Middle frontal gyrus (tissue), 1 donor: ENCODE measurements around the gene PIK3R5.

ENCODE experiments used
- DNase-seq: peaks from one replicate; pipeline ENCODE4 v3.0.0-alpha.2; 2015; ENCODE audit warnings: low spot score; ENCODE audit errors: extremely low spot score

PIK3R5 gene

DNA sequence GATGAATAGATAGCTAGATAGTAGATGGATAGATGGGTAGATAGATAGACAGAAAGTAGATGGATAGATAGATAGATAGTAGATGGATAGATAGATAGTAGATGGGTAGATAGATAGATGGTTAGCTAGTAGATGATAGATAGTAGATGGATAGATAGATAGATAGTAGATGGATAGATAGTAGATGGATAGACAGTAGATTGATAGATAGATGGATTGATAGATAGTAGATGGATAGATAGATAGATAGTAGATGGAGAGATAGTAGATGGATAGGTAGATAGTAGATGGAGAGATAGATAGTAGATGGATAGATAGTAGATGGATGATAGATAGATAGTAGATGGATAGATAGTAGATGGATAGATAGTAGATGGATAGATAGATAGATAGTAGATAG is 40.4 kb downstream of the PIK3R5 start:
- no peak for DNase-seq

GRCh38 chr17:8924595-8924994 is 40.9 kb downstream of the PIK3R5 start:
- no peak for DNase-seq

DNA sequence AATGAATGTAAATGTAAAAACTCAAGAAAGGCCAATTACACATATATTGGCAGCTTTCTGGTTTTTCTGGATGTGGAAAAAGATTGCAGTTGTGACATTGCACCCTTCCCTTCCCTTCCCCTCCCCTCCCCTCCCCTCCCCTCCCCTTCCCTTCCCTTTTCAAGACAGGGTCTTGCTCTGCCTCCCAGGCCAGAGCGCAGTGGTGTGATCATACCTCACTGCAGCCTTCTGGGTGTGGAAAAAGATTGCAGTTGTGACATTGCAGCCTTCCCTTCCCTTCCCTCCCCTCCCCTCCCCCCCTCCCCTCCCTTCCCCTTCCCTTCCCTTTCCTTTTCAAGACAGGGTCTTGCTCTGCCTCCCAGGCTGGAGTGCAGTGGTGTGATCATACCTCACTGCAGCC is 41.7 kb downstream of the PIK3R5 start:
- no peak for DNase-seq

DNA sequence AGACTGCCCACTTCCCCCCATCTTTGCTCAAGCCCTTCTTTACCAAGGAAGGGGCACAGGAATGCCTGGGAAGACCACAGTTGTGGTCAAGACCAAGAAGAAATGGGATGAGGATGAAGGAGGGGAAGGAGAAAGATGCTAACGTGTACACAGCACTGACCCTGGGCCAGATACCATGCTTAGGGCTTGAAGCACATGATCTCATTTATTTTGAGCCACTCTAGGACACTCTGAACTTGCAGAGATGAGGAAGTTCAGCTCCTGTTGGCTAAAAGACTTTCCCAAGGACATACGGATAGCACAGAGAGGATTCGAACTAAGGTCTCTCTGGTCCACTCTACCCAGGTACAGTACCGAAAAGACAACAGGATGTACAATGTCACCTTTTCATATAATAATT is 42.6 kb downstream of the PIK3R5 start:
- no peak for DNase-seq

DNA sequence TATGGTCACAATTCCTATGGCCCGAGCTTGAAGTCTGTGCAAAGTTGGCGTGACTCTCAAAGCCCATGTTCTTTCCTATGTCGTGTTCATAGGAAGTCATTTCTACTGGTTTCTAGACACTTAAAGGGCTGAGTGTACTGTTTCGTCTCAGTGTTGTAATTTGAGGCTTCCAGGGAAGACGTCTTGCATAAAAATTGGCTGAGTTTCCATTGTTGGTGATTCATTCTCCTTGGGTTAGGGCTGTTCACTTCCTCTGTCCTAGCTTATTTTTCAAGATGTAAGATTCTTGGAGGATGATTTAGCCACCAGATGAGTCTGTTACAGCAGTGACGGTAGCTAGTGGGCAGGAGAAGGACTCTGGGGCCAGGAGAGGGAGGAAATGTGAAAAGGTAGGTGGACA is 43.1 kb downstream of the PIK3R5 start:
- no peak for DNase-seq

GRCh38 chr17:8921147-8921546 is 44.4 kb downstream of the PIK3R5 start:
- no peak for DNase-seq

DNA sequence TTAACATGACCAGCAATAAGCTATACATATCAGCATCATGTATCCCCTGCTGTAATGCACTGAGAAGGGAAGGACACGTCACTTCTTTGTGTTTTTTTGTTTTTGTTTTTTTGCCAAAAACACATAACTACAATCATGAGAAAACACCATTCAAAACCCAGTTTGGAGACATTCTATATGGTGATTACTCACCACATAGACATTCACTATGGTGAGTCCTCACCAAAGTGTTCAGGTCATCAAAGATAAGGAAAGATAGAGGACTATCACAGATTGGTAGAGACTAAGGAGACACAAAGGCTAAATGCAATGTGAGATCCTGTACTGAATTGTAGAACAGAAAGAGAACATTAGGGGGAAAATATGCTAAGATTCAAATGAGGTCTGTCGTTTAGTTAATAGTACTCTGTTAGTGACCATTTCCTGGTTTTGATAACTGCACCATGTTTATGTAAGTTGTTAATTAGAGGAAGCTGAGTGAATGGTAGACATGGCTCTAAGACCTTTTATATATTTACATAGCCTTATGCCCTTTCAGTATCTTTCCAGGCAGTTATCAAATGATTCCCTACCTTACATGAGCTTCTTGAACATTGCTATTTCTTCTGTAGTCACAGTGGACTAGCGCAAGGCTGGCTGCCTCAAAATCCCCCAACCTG is 46.6 kb downstream of the PIK3R5 start:
- no peak for DNase-seq

DNA sequence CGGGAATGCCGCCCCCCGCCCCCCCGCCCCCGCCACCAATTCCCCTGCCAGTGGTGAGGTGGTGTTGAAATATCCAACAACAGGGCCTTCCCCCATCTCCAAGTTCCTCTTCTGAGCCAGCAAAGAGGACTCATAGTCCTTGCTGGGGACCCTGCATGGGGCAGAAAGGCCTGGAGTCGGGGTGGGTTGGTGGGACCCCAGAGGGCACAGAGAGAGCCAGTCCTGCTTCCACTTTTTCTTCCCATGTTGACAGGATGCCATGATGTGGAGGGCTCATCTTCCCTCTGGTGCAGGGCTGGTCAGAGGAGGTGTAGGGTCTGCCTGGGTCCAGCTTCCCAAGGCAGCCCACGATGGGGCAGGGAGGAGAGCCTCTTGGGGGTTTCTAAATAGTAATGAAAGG is 49.0 kb downstream of the PIK3R5 start:
- no peak for DNase-seq

- no peak for DNase-seq
These were observed 51.0 kb downstream of the PIK3R5 start for GRCh38 chr17:8914554-8914953.

GRCh38 chr17:8913879-8914278 is 51.6 kb downstream of the PIK3R5 start:
- DNase-seq: no peak

DNA sequence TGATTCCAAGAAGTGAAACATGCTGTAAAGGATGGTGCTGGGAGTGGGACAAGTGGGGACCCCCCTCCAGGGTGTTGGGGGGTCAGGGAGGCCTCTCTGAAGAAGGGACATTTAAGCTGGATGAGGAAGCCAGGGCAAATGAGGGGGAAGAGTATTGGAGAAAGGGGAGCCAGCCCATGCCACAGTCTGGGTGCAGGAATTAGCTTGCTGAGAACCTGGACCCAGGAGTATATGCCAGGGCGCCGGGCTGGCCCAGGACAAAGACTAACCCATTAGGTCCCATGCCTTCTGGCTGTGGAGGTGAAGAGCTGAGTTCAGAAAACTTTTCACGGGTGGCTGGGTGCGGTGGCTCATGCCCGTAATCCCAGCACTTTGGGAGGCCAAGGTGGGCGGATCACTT is 52.4 kb downstream of the PIK3R5 start:
- no peak for DNase-seq

DNA sequence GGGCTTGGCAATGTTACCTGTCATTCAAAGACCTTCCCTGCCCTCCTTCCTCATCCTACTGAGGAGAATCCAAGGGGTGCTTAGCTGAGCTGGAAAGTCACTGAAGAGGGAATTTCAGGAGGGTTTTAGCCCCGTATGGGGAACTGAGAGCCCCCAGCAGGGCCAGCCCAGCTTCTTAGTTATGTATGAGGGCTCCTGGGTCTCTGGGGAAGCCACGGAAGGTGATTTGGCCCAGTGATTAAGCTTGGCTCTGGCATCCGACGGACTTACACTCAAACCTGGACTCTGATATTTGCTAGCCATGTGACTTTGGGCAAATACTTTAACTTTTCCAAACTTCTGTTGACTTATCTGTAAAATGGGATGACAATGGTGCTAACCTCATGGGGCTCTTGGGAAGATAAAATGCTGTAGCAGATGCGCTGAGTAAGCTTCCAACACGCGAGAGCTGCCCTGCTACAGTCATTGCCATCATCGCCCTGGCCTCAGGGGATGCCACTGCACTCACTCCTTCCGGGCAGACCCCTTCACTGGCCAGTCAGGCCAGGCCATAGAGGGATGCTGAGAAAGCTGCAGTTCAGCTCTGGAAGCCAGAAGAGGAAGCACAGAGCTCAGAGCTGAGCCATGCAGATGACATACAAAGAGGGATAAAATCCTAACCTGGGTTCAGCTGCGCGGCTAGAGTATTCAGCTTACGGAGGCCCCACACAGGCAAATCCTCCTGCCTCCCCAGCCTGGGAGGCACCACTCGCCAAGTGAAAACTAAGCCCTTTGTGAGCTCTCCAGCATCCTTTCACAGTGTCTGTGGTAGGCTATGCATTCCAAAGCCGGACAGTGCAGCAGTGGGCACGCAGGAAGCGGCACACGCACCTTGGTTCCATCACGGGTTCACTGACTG is 53.2 kb downstream of the PIK3R5 start:
- no peak for DNase-seq

DNA sequence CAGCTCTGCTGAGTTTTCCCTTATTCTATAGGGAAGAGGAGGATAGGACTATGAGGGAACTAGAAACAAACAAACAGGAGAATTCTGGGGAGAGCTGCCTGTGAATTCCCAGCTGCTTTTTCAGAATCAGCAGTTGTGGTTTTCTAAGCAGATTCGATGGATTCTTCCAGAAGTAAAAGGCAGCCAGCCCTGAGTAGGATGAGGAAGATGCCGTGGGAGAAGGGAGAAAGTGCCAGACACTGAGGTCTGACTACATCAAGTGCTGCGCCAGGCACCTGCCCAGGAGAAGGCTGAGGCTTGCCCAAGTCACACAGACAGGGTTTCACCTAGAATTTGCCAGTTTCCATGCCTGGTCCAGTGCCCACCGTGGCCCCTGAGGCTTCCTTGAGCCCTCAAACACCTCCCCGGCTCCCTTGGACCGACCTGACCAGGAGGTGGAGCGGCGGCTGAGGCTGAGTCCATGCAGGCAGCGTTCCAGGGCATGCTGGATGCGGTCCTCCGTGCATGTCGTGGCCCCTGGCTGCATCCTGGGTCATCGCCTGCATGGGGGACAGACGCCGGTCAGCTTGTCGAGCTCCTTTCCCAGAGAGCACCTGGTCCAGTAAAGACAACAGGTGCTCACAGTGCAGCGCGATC is 54.4 kb downstream of the PIK3R5 start:
- DNase-seq: no peak

DNA sequence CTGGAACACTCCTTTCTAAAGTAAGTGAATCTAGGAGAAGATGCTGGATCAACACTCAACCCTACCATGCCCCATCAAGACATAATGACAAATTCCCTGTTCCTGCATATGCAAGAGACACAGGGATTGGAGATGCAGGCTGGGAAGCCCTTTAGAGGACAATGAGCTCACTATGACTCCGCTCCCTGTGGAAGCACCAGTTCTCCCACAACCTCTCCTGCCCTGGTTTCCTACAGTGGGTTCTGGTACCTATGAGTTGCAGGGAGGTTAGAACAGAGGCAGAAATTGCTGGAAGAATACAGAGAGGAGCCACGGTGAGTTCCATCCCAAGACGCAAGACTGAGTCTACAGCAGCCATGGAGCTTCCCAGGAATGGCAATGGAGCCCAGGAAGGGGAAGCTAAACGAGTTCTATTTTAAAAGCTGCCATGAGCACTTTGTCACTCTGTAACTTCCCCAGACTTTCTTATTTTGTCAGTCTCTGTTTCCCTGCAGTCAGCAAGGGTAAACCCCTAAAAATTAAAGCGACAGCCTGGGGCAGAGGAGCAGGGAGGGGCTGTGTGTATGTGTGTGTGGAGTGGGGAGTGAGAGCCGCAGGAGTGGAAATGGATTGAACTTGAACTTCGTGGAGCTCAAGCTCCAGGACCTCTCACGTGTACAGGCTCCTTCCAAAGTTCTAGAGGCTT is 55.8 kb downstream of the PIK3R5 start:
- DNase-seq: no peak

DNA sequence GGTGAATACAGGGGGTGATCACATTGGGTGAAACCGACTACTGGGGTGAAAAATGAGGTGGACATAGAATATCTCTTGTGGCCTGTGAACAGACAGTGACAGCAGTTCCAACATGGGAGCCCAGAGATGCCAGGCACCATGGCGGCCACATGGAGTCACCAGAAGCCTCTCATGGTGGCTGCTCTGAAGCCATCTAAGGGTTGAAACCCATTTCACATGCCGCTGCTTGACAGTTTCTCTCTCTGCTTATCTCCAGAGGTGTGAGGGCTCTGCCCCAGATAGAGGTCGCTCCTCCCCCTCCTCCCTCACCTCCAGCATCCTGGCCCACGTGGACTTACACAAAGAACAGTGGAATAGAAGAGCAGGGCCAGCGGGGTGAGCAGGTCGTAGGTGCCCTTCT is 60.2 kb downstream of the PIK3R5 start:
- no peak for DNase-seq

GRCh38 chr17:8904686-8905085 is 60.8 kb downstream of the PIK3R5 start:
- no peak for DNase-seq

DNA sequence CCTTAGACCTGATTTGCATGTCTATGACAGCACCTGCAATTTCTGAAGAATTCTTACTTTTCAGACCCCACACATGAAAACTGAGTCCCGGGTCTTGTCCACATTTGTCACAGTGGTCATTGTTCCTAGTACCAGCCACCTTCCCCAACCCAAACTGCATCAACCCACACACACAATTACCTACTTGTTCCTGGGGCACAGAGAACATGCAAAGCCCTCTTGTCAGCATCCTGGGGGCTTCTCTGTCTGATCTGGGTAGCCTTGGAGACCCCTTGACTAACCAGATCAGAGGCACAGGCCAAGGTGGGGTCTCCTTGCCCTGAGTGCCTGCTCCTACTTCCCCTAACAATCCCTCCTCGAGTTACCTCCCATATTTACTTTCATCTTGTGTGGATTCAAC is 61.3 kb downstream of the PIK3R5 start:
- DNase-seq: no peak

GRCh38 chr17:8900626-8901585 is 64.6 kb downstream of the PIK3R5 start:
- no peak for DNase-seq

GRCh38 chr17:8900207-8900606 is 65.3 kb downstream of the PIK3R5 start:
- DNase-seq: no peak

DNA sequence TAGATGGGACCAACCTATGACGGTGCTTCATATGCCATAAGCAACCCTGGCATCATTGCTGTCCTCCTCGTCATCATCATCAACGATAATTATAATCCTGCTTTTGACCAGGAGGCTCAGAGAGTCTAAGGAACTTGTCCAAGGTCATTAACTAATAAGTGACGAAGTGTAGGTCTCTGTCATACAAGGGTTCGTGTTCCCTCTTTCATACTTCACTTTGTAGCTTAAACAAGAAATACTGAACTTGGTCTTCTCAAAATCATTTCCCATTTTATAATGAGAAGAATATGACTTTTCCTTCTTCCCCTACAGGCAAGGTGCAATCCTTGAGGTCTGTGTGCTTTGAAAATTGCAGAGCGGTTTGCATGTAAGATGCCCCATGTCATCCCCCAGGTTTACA is 66.9 kb downstream of the PIK3R5 start:
- no peak for DNase-seq

DNA sequence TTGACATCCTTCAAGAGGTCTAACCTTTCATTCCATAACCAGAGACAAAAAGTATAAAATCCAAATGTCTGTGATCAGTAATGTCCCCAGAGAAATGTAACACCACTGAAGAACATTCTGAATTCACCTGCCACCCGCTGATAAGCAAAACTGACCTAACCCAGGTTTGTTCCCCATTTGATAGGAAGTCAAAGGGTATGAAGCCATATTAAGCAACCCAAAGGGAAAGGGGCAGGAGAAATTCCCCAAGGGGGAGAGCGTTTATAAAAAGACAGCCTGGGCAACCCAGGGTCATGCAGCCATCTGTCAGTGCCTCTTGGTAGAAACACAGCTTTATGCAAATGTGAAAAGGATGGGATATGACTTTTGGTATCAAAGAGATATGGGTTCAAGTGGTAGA is 67.4 kb downstream of the PIK3R5 start:
- no peak for DNase-seq
